ENCODE results near the gene TMOD1. TPM values are rescaled to one million over a fixed set of nuclear protein-coding genes. Genes with fewer than 3 reads are reported as not detected.
A peak's percentile ranks its signal among the peaks of the same experiment; 100 is the strongest.

Gene TMOD1
- total and polyA plus RNA-seq, 2 of the 13 experiments (the other 11 are each of a cell fraction or from before 2014, with no cell fraction given) = 0.04 to 0.07 TPM

DNA sequence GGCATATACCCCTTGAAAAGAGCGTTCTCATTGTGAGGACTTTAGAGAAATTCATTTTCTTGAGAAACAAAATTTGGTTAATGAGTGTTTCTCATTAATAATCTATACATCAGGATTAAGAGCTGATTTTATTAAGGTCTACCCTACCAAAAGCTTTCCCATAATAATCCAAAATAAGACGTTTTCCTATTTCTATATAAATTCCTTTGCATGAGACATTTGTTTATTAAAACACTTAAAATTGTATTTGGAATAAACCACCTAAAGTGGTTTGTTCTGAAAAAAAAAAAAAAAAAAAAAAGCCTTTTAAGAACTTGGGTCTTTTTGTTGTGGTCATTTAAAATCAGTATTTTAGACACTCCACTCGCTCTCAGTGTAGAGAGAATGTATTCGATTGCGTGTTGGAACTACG is 695 bp upstream of the TMOD1 start:
- no peak for TF ChIP-seq ZNF768 (CRISPR knock-in tag; IDR thresholded peaks at IDR 0.05)
- peak; percentile 95 for TF ChIP-seq CBX2 (IDR thresholded peaks at IDR 0.05; ENCODE audit: low read depth, low read length)
- TF ChIP-seq CBX2 (CRISPR knock-in tag; IDR thresholded peaks at IDR 0.05; ENCODE audit: low read depth) = no peak
- no peak for TF ChIP-seq HINFP (CRISPR knock-in tag; IDR thresholded peaks at IDR 0.05; ENCODE audit: low read depth)
- no peak for TF ChIP-seq PHB2 (IDR thresholded peaks at IDR 0.05; ENCODE audit: partially characterized antibody)
- TF ChIP-seq ZNF850 (CRISPR knock-in tag; conservative IDR thresholded peaks at IDR 0.05) = no peak
- TF ChIP-seq, protein P1, sequence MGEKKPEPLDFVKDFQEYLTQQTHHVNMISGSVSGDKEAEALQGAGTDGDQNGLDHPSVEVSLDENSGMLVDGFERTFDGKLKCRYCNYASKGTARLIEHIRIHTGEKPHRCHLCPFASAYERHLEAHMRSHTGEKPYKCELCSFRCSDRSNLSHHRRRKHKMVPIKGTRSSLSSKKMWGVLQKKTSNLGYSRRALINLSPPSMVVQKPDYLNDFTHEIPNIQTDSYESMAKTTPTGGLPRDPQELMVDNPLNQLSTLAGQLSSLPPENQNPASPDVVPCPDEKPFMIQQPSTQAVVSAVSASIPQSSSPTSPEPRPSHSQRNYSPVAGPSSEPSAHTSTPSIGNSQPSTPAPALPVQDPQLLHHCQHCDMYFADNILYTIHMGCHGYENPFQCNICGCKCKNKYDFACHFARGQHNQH (CRISPR knock-in tag; IDR thresholded peaks at IDR 0.05) = no peak
- DNase-seq (ENCODE audit: low spot score) = no peak
- H3K9me3 ChIP-seq (ENCODE audit: low read length) = no peaks in the 10 kb centered on the region
- WGBS (ENCODE audit: low lambda C conversion rate) = 11% methylated on average over 6 of the region's 6 CpGs
- H3K4me2 ChIP-seq (ENCODE audit: low read depth, low read length) = peak overlapping the region; percentile 65
- no peak overlapping the region for H3K9ac ChIP-seq (ENCODE audit: insufficient read depth, low read depth, low read length)
- intact Hi-C loops (cut with micrococcal nuclease; ENCODE audit: unreplicated experiment) (no loop called here), in situ Hi-C loops (cut with HindIII; ENCODE audit: extremely low pct_ligation_motif_present, low pct_unique_long_range_greater_than_20kb) (no loop called here)
- H3K27ac ChIP-seq (ENCODE audit: extremely low read length, insufficient read depth, low read length) = no peak overlapping the region
- no peak overlapping the region for H2AFZ ChIP-seq (ENCODE audit: low read length)
- H3K36me3 ChIP-seq (replicated peaks in 1 of 2; ENCODE audit: control insufficient read depth in 1 of 2, insufficient read depth in 2 of 2, low read length in 2 of 2) = peaks cover 0 to 5% of the 10 kb centered on the region in 2 experiments; a peak in 2 of 5 replicates
- H3K79me2 ChIP-seq (ENCODE audit: insufficient read depth, low read length) = no peaks in the 10 kb centered on the region
- peak overlapping the region; percentile 46 to 73 (median 53); a peak in 5 of 6 replicates for H3K4me3 ChIP-seq (replicated peaks in 1 of 3; ENCODE audit: insufficient read depth in 1 of 3, low read depth in 2 of 3, low read length in 3 of 3)
- no peak for ATAC-seq
- POLR2A ChIA-PET = no interaction called here
- CTCF ChIA-PET (ENCODE audit: low intra/inter-chr PET ratio, low total read pairs) = no interaction called here
- H4K20me1 ChIP-seq (ENCODE audit: insufficient read depth, low read length) = no peaks in the 10 kb centered on the region
- BruUV-seq (replicated peaks) = no TSS peak
- H3K4me1 ChIP-seq (ENCODE audit: insufficient read depth, low read length) = peaks cover 25% of the 10 kb centered on the region
- no peak for FAIRE-seq
- peaks cover 11 to 46% of the 10 kb centered on the region in 2 experiments; a peak in 4 of 5 replicates for H3K27me3 ChIP-seq (ENCODE audit: control insufficient read depth in 1 of 2, insufficient read depth in 2 of 2, low read length in 2 of 2)
